ENCODE measurements around the gene MOG. TPM values are rescaled to one million over a fixed set of nuclear protein-coding genes. Genes with fewer than 3 reads are reported as not detected.
A peak's percentile ranks its signal among the peaks of the same experiment; 100 is the strongest.
"Not testable (repeated sequence)": the region's sequence is repeated elsewhere in the genome, so short reads cannot be mapped to it uniquely, and the experiment has no call there.

Gene MOG
- total and polyA plus RNA-seq, 4 donors = not detected

DNA sequence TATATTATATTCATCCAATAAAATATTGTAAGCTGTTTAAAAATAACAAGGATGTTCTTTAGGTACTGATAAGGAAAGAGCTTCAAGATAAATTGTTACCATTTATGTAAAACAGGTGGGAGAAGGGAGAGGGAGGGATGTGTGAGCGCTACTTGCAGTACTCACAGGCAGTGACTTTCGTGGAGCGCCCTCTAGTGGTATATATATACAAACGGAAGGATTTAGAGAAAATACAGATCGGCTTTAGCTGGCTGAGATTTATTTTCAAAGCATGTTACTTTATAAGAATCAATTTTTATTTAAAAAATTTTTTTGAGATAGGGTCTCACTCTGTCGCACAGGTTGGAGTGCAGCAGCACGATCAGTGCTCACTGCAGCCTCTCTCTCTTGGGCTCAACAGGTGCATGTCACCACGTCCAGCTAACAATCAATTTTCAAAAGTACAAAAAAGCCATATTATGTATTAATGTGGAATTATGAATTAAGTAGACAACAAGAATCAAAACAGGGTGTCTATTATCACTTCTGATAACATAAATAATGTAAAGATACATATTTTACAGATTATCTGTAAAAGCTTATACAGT, 3.3 kb upstream of the MOG start:
- H3K4me3 ChIP-seq = no peak overlapping the region
- H3K36me3 ChIP-seq (ENCODE audit: control insufficient read depth in 4 of 4, insufficient read depth in 4 of 4, low read length in 4 of 4) = no peaks in the 10 kb centered on the region
- H3K27ac ChIP-seq (ENCODE audit: low read depth in 1 of 2, low read length in 1 of 2) = no peak overlapping the region
- peak; percentile 46 for TF ChIP-seq CTCF (IDR thresholded peaks at IDR 0.05; ENCODE audit: control extremely low read depth, extremely low read depth)
- no peak for ATAC-seq (ENCODE audit: insufficient read depth, low FRiP score)
- 11 to 14% methylated on average over 8 of the region's 8 CpGs for WGBS, 2 donors
- H3K9me3 ChIP-seq (ENCODE audit: control insufficient read depth in 4 of 4, insufficient read depth in 3 of 4, low read length in 3 of 4) = peaks cover 0 to 1% (median 0%) of the 10 kb centered on the region in 4 donors
- DNase-seq = peak in 2 of 3 donors; percentile 67 to 79
- peaks cover 0 to 4% (median 0%) of the 10 kb centered on the region in 5 donors for H3K4me1 ChIP-seq (ENCODE audit: control insufficient read depth in 5 of 5, insufficient read depth in 5 of 5, low read length in 5 of 5)
- H3K9ac ChIP-seq (ENCODE audit: insufficient read depth in 1 of 2, low read length in 2 of 2) = no peak overlapping the region
- H3K27me3 ChIP-seq (ENCODE audit: control insufficient read depth in 3 of 3, insufficient read depth in 3 of 3, low read length in 2 of 3) = peaks cover 4 to 6% (median 4%) of the 10 kb centered on the region in 3 donors

DNA sequence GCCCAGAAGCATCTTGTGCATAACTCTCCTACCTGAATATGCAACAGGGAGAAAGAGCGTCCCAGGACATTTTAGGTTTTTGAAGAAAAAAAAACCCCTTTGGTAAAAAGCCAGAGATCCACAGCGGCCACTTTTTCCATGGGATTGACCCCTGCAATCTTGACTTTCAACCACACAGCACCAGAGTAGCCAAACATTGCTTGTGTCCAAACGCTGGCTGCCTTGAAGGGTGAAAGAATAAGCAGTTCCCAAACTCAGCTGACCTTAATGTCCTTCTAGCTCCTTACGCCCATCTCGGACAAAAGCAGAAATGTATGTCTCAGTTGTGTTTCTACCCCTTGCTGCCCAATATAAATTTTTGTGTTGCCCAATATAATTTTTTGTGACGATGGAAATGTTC, 1.2 kb upstream of the MOG start:
- Histone ChIP-seq H3K27ac (ENCODE audit: low read depth in 1 of 2, low read length in 1 of 2) (peak overlapping the region in 1 of 2 donors; percentile 77), H3K9me3 (ENCODE audit: control insufficient read depth in 4 of 4, insufficient read depth in 3 of 4, low read length in 3 of 4) (peaks cover 0 to 1% (median 0%) of the 10 kb centered on the region in 4 donors), H3K9ac (ENCODE audit: insufficient read depth in 1 of 2, low read length in 2 of 2) (no peak overlapping the region), H3K27me3 (ENCODE audit: control insufficient read depth in 3 of 3, insufficient read depth in 3 of 3, low read length in 2 of 3) (peaks cover 4 to 6% (median 4%) of the 10 kb centered on the region in 3 donors), H3K4me3 (no peak overlapping the region), H3K4me1 (ENCODE audit: control insufficient read depth in 5 of 5, insufficient read depth in 5 of 5, low read length in 5 of 5) (no peaks in the 10 kb centered on the region), H3K36me3 (ENCODE audit: control insufficient read depth in 4 of 4, insufficient read depth in 4 of 4, low read length in 4 of 4) (no peaks in the 10 kb centered on the region)
- DNase-seq = no peak
- no peak for TF ChIP-seq CTCF (IDR thresholded peaks at IDR 0.05; ENCODE audit: control extremely low read depth, extremely low read depth)
- ATAC-seq (ENCODE audit: insufficient read depth, low FRiP score) = no peak
- 70 to 86% methylated on average over 6 of the region's 6 CpGs for WGBS, 2 donors

DNA sequence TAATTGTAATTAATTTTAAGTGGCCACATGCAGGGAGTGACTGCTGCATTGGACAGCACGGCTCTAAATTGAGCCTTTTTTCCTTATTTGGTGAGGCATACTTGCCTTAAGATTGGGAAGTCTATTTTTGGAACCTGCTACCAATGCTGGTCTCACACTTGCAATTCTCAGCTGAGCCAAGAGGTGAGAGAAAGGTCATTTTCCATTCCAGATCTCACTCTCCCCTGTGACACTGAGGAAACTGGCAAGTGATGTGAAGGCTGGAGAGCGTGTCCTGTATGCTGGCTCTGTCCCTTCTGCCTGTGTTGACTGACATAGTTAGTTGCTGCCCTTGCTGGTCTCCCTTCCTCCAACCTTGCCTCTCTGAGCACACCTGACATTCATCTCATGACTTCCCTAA, 735 bp upstream of the MOG start:
- H3K9me3 ChIP-seq (ENCODE audit: control insufficient read depth in 4 of 4, insufficient read depth in 3 of 4, low read length in 3 of 4) = peaks cover 0 to 1% (median 0%) of the 10 kb centered on the region in 4 donors
- H3K4me1 ChIP-seq (ENCODE audit: control insufficient read depth in 5 of 5, insufficient read depth in 5 of 5, low read length in 5 of 5) = no peaks in the 10 kb centered on the region
- H3K27me3 ChIP-seq (ENCODE audit: control insufficient read depth in 3 of 3, insufficient read depth in 3 of 3, low read length in 2 of 3) = peaks cover 4 to 6% (median 4%) of the 10 kb centered on the region in 3 donors
- no peaks in the 10 kb centered on the region for H3K36me3 ChIP-seq (ENCODE audit: control insufficient read depth in 4 of 4, insufficient read depth in 4 of 4, low read length in 4 of 4)
- H3K4me3 ChIP-seq = no peak overlapping the region
- no peak for TF ChIP-seq CTCF (IDR thresholded peaks at IDR 0.05; ENCODE audit: control extremely low read depth, extremely low read depth)
- peak overlapping the region in 1 of 2 donors; percentile 77 for H3K27ac ChIP-seq (ENCODE audit: low read depth in 1 of 2, low read length in 1 of 2)
- no peak for ATAC-seq (ENCODE audit: insufficient read depth, low FRiP score)
- WGBS, 2 donors = 40 to 47% methylated on average over 2 of the region's 2 CpGs
- H3K9ac ChIP-seq (ENCODE audit: insufficient read depth in 1 of 2, low read length in 2 of 2) = no peak overlapping the region
- DNase-seq = no peak

GRCh38 chr6:29661071-29661470, 4.2 kb downstream of the MOG start:
- no peak for TF ChIP-seq CTCF (IDR thresholded peaks at IDR 0.05; ENCODE audit: control extremely low read depth, extremely low read depth)
- Histone ChIP-seq H3K9ac (ENCODE audit: insufficient read depth in 1 of 2, low read length in 2 of 2) (no peak overlapping the region), H3K4me3 (no peak overlapping the region), H3K4me1 (ENCODE audit: control insufficient read depth in 5 of 5, insufficient read depth in 5 of 5, low read length in 5 of 5) (no peaks in the 10 kb centered on the region), H3K27ac (ENCODE audit: low read depth in 1 of 2, low read length in 1 of 2) (no peak overlapping the region), H3K36me3 (ENCODE audit: control insufficient read depth in 4 of 4, insufficient read depth in 4 of 4, low read length in 4 of 4) (no peaks in the 10 kb centered on the region), H3K9me3 (ENCODE audit: control insufficient read depth in 4 of 4, insufficient read depth in 3 of 4, low read length in 3 of 4) (peaks cover 0 to 1% (median 0%) of the 10 kb centered on the region in 4 donors), H3K27me3 (ENCODE audit: control insufficient read depth in 3 of 3, insufficient read depth in 3 of 3, low read length in 2 of 3) (peaks cover 0 to 4% (median 2%) of the 10 kb centered on the region in 3 donors)
- no peak for DNase-seq
- ATAC-seq (ENCODE audit: insufficient read depth, low FRiP score) = no peak
- WGBS, 2 donors = 84 to 86% methylated on average over 3 of the region's 3 CpGs

DNA sequence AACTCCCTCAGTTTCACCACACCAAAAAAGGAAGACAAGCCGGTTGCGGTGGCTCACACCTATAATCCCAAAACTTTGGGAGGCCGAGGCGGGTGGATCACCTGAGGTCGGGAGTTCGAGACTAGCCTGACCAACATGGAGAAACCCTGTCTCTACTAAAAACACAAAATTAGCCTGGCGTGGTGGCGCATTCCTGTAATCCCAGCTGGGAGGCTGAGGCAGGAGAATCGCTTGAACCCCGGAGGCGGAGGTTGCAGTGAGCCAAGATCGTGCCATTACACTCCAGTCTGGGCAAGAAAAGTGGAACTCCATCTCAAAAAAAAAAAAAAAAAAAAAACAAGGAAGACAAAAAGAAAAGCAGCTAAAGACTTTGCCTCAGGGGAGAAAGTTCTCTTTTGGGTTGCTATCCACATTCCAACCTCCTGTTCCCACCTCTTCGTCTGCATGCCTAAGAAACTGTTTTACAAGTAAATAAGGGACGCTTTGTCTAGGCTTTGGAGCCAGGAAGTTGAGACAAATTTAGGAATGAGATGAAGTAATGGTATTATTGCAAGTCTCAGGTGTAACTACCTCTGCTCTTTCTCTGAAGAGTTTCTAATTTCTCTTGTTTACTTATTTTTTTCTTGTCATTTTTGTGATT, 4.7 kb downstream of the MOG start:
- 51 to 55% methylated on average over 14 of the region's 14 CpGs for WGBS, 2 donors
- H3K27ac ChIP-seq (ENCODE audit: low read depth in 1 of 2, low read length in 1 of 2); H3K4me3 ChIP-seq; DNase-seq; H3K9ac ChIP-seq (ENCODE audit: insufficient read depth in 1 of 2, low read length in 2 of 2); H3K27me3 ChIP-seq (ENCODE audit: control insufficient read depth in 3 of 3, insufficient read depth in 3 of 3, low read length in 2 of 3); ATAC-seq (ENCODE audit: insufficient read depth, low FRiP score); H3K9me3 ChIP-seq (ENCODE audit: control insufficient read depth in 4 of 4, insufficient read depth in 3 of 4, low read length in 3 of 4); H3K4me1 ChIP-seq (ENCODE audit: control insufficient read depth in 5 of 5, insufficient read depth in 5 of 5, low read length in 5 of 5); H3K36me3 ChIP-seq (ENCODE audit: control insufficient read depth in 4 of 4, insufficient read depth in 4 of 4, low read length in 4 of 4): not testable (repeated sequence)

Data from lung (tissue), 12 donors.